NCI-H510A (cell line): ENCODE data around the gene PLB1.
A peak's percentile ranks its signal among the peaks of the same experiment; 100 is the strongest.

Experiments
- DNase-seq: peaks from one replicate; lab custom pipeline; 2025; lab: John Stamatoyannopoulos, UW

The PLB1 gene

GRCh38 chr2:28612131-28612812, 116.4 kb downstream of the PLB1 start:
- no peak for DNase-seq

GRCh38 chr2:28613186-28613585, 117.3 kb downstream of the PLB1 start:
- no peak for DNase-seq

GRCh38 chr2:28613633-28614501, 118.0 kb downstream of the PLB1 start:
- DNase-seq: no peak

GRCh38 chr2:28615706-28616105, 119.8 kb downstream of the PLB1 start:
- no peak for DNase-seq

GRCh38 chr2:28616396-28616999, 120.6 kb downstream of the PLB1 start:
- no peak for DNase-seq

GRCh38 chr2:28617502-28618184, 121.8 kb downstream of the PLB1 start:
- DNase-seq: no peak

- no peak for DNase-seq
Observed at GRCh38 chr2:28618221-28619141, 122.6 kb downstream of the PLB1 start.

- no peak for DNase-seq
Observed at GRCh38 chr2:28619213-28620196, 123.6 kb downstream of the PLB1 start.

- DNase-seq: no peak
Observed at GRCh38 chr2:28620291-28620793, 124.5 kb downstream of the PLB1 start.

- DNase-seq: no peak
Observed at GRCh38 chr2:28620801-28621171, 124.9 kb downstream of the PLB1 start.

- DNase-seq: peak; percentile 23
Observed at GRCh38 chr2:28621172-28622100, 125.6 kb downstream of the PLB1 start.

- DNase-seq: no peak
Observed at GRCh38 chr2:28622101-28622499, 126.2 kb downstream of the PLB1 start.

GRCh38 chr2:28623582-28624405, 127.9 kb downstream of the PLB1 start:
- no peak for DNase-seq

- DNase-seq: no peak
Observed at GRCh38 chr2:28624436-28624792, 128.6 kb downstream of the PLB1 start.

GRCh38 chr2:28624793-28625701, 129.2 kb downstream of the PLB1 start:
- DNase-seq: no peak

- DNase-seq: no peak
Observed at GRCh38 chr2:28626376-28626775, 130.5 kb downstream of the PLB1 start.

GRCh38 chr2:28626891-28627421, 131.1 kb downstream of the PLB1 start:
- DNase-seq: no peak
